ENCODE data around the gene RBBP8.

Gene RBBP8

GRCh38 chr18:23012249-23012648 is 79.1 kb downstream of the RBBP8 start:
- FAIRE-seq, result no peak

DNA sequence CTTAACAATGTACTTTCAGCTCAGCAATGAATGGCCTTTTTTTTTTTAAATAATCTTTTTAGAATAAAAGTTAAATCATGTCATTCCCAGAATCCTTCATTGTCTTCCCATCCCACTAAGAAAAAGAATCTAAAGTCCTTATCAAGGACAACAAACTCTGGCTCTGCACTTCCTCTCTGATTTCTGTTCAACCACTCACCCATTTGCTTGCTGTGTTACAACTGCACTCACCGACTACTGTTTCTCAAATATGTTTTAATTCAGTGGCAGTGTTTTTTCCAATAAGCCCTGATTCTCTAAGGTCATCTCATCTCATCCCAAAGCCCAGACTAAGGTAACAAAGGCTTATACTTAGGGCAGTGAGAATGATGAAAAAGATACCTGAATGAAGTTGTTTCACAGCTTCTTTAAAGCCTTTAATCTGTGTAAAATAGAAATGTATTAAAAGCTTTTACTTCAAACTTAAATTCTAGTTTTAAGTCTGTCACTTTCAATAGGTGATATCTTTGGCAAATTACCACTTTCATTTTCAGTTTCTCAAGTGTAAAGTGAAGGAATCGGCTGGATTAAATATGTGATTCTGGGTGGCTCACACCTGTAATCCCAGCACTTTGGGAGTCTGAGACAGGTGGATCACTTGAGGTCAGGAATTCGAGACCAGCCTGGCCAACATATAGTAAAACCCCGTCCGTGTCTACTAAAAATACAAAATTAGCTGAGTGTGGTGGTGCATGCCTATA is 87.6 kb downstream of the RBBP8 start:
- FAIRE-seq, result no peak

DNA sequence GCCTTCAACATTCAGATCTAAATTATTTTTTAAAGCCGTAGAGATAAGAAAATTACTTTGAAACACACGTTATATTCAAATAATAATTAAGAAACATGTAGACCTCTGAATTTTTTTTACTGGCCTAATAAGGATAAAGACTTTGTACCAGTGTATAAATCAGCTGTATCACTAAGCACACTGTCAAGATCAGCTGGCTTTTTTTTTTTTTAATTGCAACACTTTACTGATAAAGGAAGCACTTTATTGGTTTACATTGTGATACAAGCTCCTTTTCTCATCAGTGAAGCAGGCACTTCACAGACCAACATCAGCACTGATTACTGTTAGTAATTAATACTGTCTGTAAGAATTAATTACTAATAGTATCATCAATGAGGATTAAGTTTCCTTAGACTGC is 88.5 kb downstream of the RBBP8 start:
- FAIRE-seq, result no peak

- FAIRE-seq, result no peak
These were observed 99.0 kb downstream of the RBBP8 start for GRCh38 chr18:23032030-23032582.

DNA sequence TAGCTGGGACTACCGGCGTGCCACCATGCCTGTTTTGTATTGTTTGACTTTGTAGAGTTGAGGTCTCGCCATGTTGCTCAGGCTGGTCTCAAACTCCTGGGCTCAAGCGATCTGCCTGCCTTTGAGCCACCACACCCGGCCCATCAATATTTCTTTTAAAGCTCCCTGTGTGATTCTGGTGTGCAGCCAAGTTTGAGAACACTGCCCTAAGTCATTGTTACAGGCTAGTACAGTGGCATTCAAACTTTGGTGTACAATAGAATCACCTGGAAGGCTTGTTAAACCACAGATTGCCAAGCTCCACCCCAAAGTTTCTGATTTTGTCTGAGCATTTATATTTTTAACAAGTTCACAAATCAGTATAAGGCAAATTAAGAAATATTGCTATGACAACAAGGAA is 99.9 kb downstream of the RBBP8 start:
- FAIRE-seq, result no peak

GRCh38 chr18:23036660-23037201 is 103.6 kb downstream of the RBBP8 start:
- FAIRE-seq, result no peak

GRCh38 chr18:23037646-23038045 is 104.5 kb downstream of the RBBP8 start:
- FAIRE-seq, result no peak

GRCh38 chr18:23038712-23039111 is 105.6 kb downstream of the RBBP8 start:
- FAIRE-seq, result no peak

- FAIRE-seq, result no peak
These were observed 109.0 kb downstream of the RBBP8 start for GRCh38 chr18:23042133-23042532.

GRCh38 chr18:23043803-23044376 is 110.8 kb downstream of the RBBP8 start:
- FAIRE-seq, result no peak

- FAIRE-seq, result no peak
These were observed 116.7 kb downstream of the RBBP8 start for GRCh38 chr18:23049698-23050373.

DNA sequence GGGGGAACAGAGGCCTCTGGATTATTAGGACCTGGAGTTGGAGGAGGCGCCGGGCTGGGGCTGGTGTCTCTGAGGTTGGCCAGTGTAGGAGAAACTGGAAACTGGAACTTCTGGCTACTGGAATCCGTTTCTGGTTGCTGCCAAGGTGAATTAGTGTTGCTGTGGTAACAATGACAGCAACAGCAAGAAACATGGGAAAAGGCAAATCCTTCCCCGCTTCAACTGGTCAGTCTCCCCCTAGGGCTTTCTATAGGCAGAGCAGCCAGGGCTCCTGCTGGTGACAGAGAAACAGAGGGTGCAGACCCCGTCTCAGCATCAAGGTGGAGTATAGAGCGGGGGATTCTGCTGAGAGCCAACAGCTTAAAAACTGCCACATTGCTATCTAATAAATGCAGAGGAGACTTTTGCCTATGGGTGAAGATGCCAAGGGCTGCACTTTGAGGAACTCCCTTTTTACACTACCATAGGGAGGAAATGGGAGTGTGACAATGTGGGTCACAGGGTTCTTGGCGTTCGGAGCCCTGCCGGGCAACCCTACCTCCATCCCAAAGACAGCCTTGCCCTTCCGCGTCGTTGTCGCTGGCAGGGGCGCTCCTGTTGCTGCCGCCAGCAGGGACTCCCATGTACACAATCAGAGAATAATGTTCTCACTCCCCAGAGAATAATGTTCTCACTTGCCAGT is 120.8 kb downstream of the RBBP8 start:
- FAIRE-seq, result no peak

- no peak for FAIRE-seq
These were observed 121.4 kb downstream of the RBBP8 start for GRCh38 chr18:23054553-23054952.

- no peak for FAIRE-seq
These were observed 123.2 kb downstream of the RBBP8 start for GRCh38 chr18:23056315-23056714.

DNA sequence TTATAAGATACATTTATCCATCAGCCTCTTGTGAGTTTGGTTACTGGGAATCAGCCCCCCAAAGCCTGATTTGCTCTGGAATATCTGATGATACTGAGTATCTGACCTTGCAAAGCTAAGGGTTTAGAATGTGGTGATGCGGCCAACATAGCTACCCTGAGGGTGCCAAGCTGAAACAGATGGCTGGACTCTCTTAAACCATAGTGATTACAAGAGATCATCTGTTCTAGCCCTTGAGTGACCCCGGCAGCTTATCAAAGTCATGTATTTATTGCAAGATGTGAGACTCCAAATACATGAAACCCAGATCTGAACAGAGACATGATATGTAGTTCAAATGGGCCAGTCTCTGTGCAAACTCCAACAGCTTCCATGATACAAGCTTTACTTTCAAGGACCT is 124.0 kb downstream of the RBBP8 start:
- FAIRE-seq, result no peak

DNA sequence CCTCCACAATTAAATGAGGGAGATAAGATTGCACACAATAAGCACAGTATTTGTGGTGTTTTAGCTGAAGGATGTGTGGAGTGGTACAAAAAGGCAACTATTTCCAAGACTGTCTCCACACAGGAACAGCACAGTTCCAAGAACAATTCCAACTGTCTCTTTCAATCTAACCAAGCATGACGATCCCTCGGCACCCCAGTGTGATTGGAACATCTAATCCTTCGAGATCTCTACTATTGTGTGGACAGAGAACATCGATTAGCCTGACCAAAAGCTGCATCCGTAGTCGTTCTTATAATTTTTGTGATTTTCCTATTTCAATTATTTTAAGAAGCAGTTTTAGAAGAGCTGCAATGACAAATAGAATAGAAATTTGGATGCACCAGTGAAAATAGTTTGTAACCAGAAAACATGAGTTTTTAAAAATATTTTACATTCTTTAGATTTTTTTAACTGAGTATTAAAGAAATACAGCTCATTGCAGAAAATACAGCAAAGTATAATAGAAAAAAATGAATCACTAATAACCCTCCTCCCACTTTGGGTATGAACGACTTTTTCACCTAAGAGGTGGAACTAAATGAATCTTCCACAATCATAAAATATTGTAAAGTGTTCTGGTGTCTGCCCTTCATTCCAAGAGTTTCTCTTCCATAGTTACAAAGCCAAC is 125.8 kb downstream of the RBBP8 start:
- no peak for FAIRE-seq

DNA sequence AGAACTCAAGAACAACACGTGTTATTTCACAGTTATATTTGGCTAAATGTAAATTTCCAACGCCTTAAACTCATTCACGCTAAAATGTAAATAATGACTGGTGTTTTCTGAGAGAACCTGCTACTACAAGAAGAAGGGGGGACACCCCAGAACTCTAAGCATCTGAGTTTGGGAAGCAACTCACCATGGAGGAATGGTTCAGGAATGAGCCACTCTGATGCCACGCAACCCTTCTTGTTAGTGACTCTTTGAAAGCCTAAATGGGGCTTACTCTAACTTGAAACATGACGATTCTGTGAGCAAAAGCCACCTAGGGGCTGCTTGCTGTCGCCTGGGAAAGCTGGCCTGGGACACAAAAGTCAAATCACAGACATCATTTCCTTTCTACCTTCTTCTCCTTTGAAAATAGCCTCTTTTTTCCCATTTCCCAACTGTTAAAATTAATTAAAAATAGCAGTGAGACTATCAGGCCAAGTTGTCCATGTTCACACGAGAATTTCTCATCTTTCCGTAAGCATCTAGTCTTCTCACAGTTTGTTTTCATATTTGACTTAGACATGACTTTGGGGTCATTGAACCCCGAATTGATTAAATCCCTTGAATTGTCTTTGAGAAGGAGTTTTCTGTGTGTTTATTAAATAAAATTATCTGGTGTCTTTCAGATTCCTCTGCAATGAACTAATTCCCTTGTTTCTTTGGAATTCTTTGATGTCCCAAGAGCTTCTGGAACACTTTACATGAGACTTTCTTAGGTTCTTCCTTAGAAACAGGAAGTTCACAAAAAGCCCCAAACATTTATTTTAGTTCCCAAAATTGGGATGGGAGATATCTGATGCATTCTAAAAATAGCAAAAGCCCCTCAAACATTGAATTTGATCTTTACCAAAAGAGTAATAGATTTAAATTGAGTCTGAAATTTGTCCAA is 126.7 kb downstream of the RBBP8 start:
- FAIRE-seq, result no peak

GRCh38 chr18:23062011-23062410 is 128.9 kb downstream of the RBBP8 start:
- FAIRE-seq, result no peak

DNA sequence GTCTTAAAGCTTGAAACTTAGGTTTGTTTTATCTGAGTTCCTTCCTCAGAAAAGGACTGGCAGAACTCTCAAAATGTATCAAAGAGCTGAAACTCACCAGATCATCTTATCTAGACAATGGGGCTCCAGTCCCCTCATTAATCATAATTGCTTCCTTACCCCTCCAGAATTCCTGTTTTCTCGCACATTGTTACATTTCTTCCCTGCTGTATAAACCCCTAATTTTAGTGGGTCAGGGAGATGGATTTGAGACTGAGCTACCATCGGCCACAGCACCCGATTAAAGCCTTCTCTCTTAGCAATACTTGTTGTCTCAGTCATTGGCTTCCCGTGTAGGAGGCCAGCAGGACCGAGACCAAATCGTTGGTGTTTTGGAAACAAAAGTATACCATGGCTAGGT is 130.4 kb downstream of the RBBP8 start:
- no peak for FAIRE-seq

DNA sequence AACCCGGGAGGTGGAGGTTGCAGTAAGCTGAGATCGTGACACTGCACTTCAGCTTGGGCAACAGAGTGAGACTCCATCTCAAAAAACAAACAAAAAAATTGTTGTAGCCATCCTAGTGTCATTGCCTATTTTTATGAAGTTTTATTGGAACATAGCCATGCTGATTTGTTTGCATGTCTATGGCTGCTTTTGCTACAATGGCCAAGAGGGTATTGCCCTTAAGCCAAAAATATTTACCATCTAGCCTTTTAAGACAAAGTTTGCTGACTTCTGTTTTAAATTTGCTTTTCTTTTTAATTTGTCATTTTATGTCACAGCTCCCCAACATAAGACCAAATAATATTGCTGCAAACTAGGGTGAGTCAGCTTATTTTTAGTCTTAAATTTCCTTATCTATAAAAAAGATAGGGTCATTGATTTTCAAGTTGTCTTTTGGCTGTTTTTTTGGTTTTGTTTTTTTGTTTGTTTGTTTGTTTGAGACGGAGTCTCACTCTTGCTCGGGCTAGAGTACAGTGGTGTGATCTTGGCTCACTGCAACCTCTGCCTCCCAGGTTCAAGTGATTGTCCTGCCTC is 132.2 kb downstream of the RBBP8 start:
- FAIRE-seq, result no peak

DNA sequence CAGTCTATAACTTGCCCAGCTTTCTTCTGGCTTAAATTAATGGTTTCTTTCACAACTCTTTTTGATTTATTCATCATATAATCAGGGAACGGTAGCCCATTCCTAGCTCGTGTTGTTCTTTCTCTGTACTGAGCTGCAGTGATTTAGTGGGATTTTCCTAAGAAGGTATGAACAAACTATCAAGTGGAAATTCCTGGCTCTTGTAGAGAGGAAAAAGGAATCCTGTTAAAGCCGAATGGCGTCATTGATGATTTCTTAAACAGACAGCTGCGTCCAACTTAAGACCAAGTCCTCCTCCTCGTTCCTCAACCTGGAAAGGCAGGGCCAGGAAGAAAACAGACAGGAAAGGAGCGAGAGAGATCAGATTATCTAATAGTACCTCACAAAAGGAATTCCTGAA is 132.9 kb downstream of the RBBP8 start:
- no peak for FAIRE-seq

Data from TTC549 (cell line).